HEK293T (cell line): ENCODE measurements around the gene CDC25A.
A peak's percentile ranks its signal among the peaks of the same experiment; 100 is the strongest.

ENCODE experiments used
- CTCF ChIA-PET: fragments of 350-600 bp; formaldehyde crosslinking; extraction: SDS; loops from one replicate; lab custom pipeline; 2021; ENCODE audit warnings: antibody characterized with exemption, inconsistent platforms; lab: Yijun Ruan, JAX
- POLR2A ChIA-PET: fragments of 350-600 bp; formaldehyde crosslinking; extraction: SDS; loops from one replicate; lab custom pipeline; 2020; ENCODE audit warnings: antibody characterized with exemption, inconsistent platforms; lab: Yijun Ruan, JAX
- DNase-seq: peaks from one replicate; pipeline ENCODE4 v3.0.0; 2012; ENCODE audit warnings: mixed read lengths; ENCODE audit errors: extremely low spot score
- ARNT ChIP-seq: fragments of 450-650 bp; IDR thresholded peaks from 2 replicates; pipeline ENCODE4 v1.6.1; 2017; ENCODE audit warnings: mild to moderate bottlenecking
- BHLHE40 ChIP-seq: fragments of 450-650 bp; IDR thresholded peaks from 2 replicates; pipeline ENCODE4 v1.6.1; 2016; ENCODE audit warnings: mild to moderate bottlenecking, moderate library complexity, borderline replicate concordance
- CTBP1 ChIP-seq: fragments of 450-650 bp; IDR thresholded peaks from 2 replicates; pipeline ENCODE4 v1.6.1; 2016; ENCODE audit warnings: borderline replicate concordance
- ELF4 ChIP-seq: fragments of 450-650 bp; IDR thresholded peaks from 2 replicates; pipeline ENCODE4 v1.6.1; 2017; ENCODE audit warnings: antibody characterized with exemption
- FOXA1 ChIP-seq: fragments of 450-650 bp; IDR thresholded peaks from 2 replicates; pipeline ENCODE4 v1.6.1; 2016; ENCODE audit warnings: mild to moderate bottlenecking
- FOXK2 ChIP-seq: fragments of 450-650 bp; IDR thresholded peaks from 2 replicates; pipeline ENCODE4 v1.6.1; 2016; ENCODE audit warnings: mild to moderate bottlenecking
- FOXM1 ChIP-seq: fragments of 450-650 bp; IDR thresholded peaks from 2 replicates; pipeline ENCODE4 v1.6.1; 2017; ENCODE audit warnings: mild to moderate bottlenecking, borderline replicate concordance
- HDGF ChIP-seq: fragments of 450-650 bp; IDR thresholded peaks from 2 replicates; pipeline ENCODE4 v1.6.1; 2017; ENCODE audit warnings: antibody characterized with exemption, borderline replicate concordance
- L3MBTL2 ChIP-seq: fragments of 450-650 bp; conservative IDR thresholded peaks from 2 replicates; pipeline ENCODE4 v1.6.1; 2016; ENCODE audit warnings: mild to moderate bottlenecking
- LEF1 ChIP-seq: fragments of 450-650 bp; IDR thresholded peaks from 2 replicates; pipeline ENCODE4 v1.6.1; 2017; ENCODE audit warnings: mild to moderate bottlenecking, borderline replicate concordance
- NFRKB ChIP-seq: fragments of 450-650 bp; IDR thresholded peaks from 2 replicates; pipeline ENCODE4 v1.6.1; 2016; ENCODE audit warnings: mild to moderate bottlenecking, moderate library complexity
- PKNOX1 ChIP-seq: fragments of 450-650 bp; IDR thresholded peaks from 2 replicates; pipeline ENCODE4 v1.6.1; 2016
- SP1 ChIP-seq: fragments of 450-650 bp; IDR thresholded peaks from 2 replicates; pipeline ENCODE4 v1.6.1; 2017
- SUZ12 ChIP-seq: fragments of 450-650 bp; IDR thresholded peaks from 2 replicates; pipeline ENCODE4 v1.6.1; 2016; ENCODE audit warnings: mild to moderate bottlenecking
- TARDBP ChIP-seq: fragments of 450-650 bp; IDR thresholded peaks from 2 replicates; pipeline ENCODE4 v1.6.1; 2016
- ZNF384 ChIP-seq: fragments of 450-650 bp; IDR thresholded peaks from 2 replicates; pipeline ENCODE4 v1.6.1; 2016

CDC25A gene

GRCh38 chr3:48189321-48189720, 1.1 kb upstream of the CDC25A start:
- TF ChIP-seq FOXA1 (no peak), ELF4 (no peak), BHLHE40 (no peak), FOXK2 (no peak), SUZ12 (no peak), HDGF (no peak), NFRKB (no peak), PKNOX1 (no peak), ARNT (no peak)

GRCh38 chr3:48187579-48188265, 495 bp downstream of the CDC25A start:
- ChIA-PET CTCF (interaction anchor here (1.3 kb wide), 1 partner anchor 249 kb away, joined by 6 read pairs; no protein-coding TSS in a partner anchor), POLR2A (interaction anchor here (0.7 to 2.6 kb wide), 21 partner anchors 9 to 369 kb away, joined by 3 to 26 read pairs (median 4); partner anchors contain the start of genes ATRIP, CCDC51, PFKFB4 and ZNF589)
- DNase-seq = peak; percentile 34
- TF ChIP-seq ARNT (peak; percentile 46; the same call in 1 of the 2 replicates), LEF1 (0 out of 2 replicates have a peak, but pooled peaks have one; percentile 25), FOXM1 (0 out of 2 replicates have a peak, but pooled peaks have one; percentile 40), FOXK2 (no peak), L3MBTL2 (peak; percentile 54; the same call in 1 of the 2 replicates), TARDBP (no peak)

More at GRCh38 chr3:48189321-48189720, 1.1 kb upstream of the CDC25A start:
- ChIA-PET CTCF (no interaction called here), POLR2A (interaction anchor here (1.4 to 2.6 kb wide), 4 partner anchors 38 to 257 kb away, joined by 4 to 26 read pairs (median 6); partner anchors contain the start of genes ATRIP, CCDC51 and ZNF589)
- no peak for DNase-seq

GRCh38 chr3:48187301-48187578, 977 bp downstream of the CDC25A start:
- no peak for TF ChIP-seq FOXK2
- TF ChIP-seq PKNOX1 = no peak
- TF ChIP-seq ARNT = no peak
- TF ChIP-seq BHLHE40 = no peak
- no peak for TF ChIP-seq LEF1
- TF ChIP-seq TARDBP = no peak
- TF ChIP-seq SUZ12 = no peak
- TF ChIP-seq L3MBTL2 = no peak; the same call in 1 of the 2 replicates
- no peak for TF ChIP-seq FOXA1
- no peak for TF ChIP-seq ELF4
- TF ChIP-seq FOXM1 = no peak
- POLR2A ChIA-PET = interaction anchor here (1.3 to 2.6 kb wide), 8 partner anchors 8 to 362 kb away, joined by 4 to 26 read pairs (median 5); partner anchors contain the start of gene ZNF589
- CTCF ChIA-PET = no interaction called here
- DNase-seq = no peak

GRCh38 chr3:48186631-48187300, 1.5 kb downstream of the CDC25A start:
- ChIA-PET CTCF (no interaction called here), POLR2A (interaction anchor here (1.3 to 2.6 kb wide), 7 partner anchors 8 to 362 kb away, joined by 4 to 26 read pairs (median 5); partner anchors contain the start of gene ZNF589)
- DNase-seq = no peak
- TF ChIP-seq PKNOX1 (peak; percentile 48; the same call in 1 of the 2 replicates), CTBP1 (no peak)

GRCh38 chr3:48185129-48185528, 3.1 kb downstream of the CDC25A start:
- no peak for TF ChIP-seq L3MBTL2
- no peak for TF ChIP-seq FOXK2
- TF ChIP-seq TARDBP = no peak
- TF ChIP-seq NFRKB = no peak
- TF ChIP-seq SUZ12 = no peak
- no peak for TF ChIP-seq CTBP1
- DNase-seq = no peak
- ChIA-PET POLR2A (no interaction called here), CTCF (interaction anchor here (2.0 kb wide), 1 partner anchor 28 kb away, joined by 6 read pairs; no protein-coding TSS in a partner anchor)

GRCh38 chr3:48184299-48184698, 3.9 kb downstream of the CDC25A start:
- CTCF ChIA-PET = interaction anchor here (2.0 kb wide), 1 partner anchor 27 kb away, joined by 6 read pairs; no protein-coding TSS in a partner anchor
- no peak for TF ChIP-seq SP1
- TF ChIP-seq BHLHE40 = no peak
- no peak for TF ChIP-seq L3MBTL2
- TF ChIP-seq TARDBP = no peak
- TF ChIP-seq ZNF384 = no peak
- TF ChIP-seq NFRKB = no peak
- TF ChIP-seq CTBP1 = no peak
- no peak for TF ChIP-seq FOXK2
- TF ChIP-seq FOXA1 = no peak
- no peak for TF ChIP-seq LEF1
- no peak for TF ChIP-seq ELF4
- TF ChIP-seq PKNOX1 = no peak
- no peak for TF ChIP-seq ARNT
- no peak for TF ChIP-seq FOXM1
- TF ChIP-seq SUZ12 = no peak
- no peak for TF ChIP-seq HDGF
- DNase-seq = no peak
- POLR2A ChIA-PET = no interaction called here
